ENCODE results near the gene OLA1.

GRCh38 chr2:174240097-174240496 lies 8.2 kb downstream of the OLA1 start:
- TF ChIP-seq CTCF (IDR thresholded peaks at IDR 0.05) (no peak), ZFX (IDR thresholded peaks at IDR 0.05; ENCODE audit: borderline replicate concordance) (no peak)
